ENCODE data around the gene CCDC47.

The CCDC47 gene

GRCh38 chr17:63699638-63700527, 73.5 kb downstream of the CCDC47 start, which contains the start of gene LIMD2:
TSS of gene LIMD2 (minus strand) at chr17:63700125. CDS start at chr17:63699298, 827 bp downstream.
- no peak for DNase-seq (ENCODE audit: low read depth)
- peak within 1 kb of the TSS; percentile 63 for H3K4me3 ChIP-seq (ENCODE audit: low read depth, low read length)
- TF ChIP-seq, protein P1, sequence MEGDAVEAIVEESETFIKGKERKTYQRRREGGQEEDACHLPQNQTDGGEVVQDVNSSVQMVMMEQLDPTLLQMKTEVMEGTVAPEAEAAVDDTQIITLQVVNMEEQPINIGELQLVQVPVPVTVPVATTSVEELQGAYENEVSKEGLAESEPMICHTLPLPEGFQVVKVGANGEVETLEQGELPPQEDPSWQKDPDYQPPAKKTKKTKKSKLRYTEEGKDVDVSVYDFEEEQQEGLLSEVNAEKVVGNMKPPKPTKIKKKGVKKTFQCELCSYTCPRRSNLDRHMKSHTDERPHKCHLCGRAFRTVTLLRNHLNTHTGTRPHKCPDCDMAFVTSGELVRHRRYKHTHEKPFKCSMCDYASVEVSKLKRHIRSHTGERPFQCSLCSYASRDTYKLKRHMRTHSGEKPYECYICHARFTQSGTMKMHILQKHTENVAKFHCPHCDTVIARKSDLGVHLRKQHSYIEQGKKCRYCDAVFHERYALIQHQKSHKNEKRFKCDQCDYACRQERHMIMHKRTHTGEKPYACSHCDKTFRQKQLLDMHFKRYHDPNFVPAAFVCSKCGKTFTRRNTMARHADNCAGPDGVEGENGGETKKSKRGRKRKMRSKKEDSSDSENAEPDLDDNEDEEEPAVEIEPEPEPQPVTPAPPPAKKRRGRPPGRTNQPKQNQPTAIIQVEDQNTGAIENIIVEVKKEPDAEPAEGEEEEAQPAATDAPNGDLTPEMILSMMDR (IDR thresholded peaks at IDR 0.05; ENCODE audit: low read depth, low read length, missing control alignments), result peak; percentile 2

- TF ChIP-seq, protein P1 (IDR thresholded peaks at IDR 0.05; ENCODE audit: low read depth, low read length, missing control alignments), result no peak
- peak overlapping the region; percentile 63 for H3K4me3 ChIP-seq (ENCODE audit: low read depth, low read length)
- peak; percentile 76 for DNase-seq (ENCODE audit: low read depth)
These were observed 74.3 kb downstream of the CCDC47 start for GRCh38 chr17:63698886-63699637.

- DNase-seq (ENCODE audit: low read depth), result no peak
- H3K4me3 ChIP-seq (ENCODE audit: low read depth, low read length), result peak overlapping the region; percentile 63
- TF ChIP-seq, protein P1 (IDR thresholded peaks at IDR 0.05; ENCODE audit: low read depth, low read length, missing control alignments), result no peak
These were observed 75.0 kb downstream of the CCDC47 start for GRCh38 chr17:63698381-63698885.

DNA sequence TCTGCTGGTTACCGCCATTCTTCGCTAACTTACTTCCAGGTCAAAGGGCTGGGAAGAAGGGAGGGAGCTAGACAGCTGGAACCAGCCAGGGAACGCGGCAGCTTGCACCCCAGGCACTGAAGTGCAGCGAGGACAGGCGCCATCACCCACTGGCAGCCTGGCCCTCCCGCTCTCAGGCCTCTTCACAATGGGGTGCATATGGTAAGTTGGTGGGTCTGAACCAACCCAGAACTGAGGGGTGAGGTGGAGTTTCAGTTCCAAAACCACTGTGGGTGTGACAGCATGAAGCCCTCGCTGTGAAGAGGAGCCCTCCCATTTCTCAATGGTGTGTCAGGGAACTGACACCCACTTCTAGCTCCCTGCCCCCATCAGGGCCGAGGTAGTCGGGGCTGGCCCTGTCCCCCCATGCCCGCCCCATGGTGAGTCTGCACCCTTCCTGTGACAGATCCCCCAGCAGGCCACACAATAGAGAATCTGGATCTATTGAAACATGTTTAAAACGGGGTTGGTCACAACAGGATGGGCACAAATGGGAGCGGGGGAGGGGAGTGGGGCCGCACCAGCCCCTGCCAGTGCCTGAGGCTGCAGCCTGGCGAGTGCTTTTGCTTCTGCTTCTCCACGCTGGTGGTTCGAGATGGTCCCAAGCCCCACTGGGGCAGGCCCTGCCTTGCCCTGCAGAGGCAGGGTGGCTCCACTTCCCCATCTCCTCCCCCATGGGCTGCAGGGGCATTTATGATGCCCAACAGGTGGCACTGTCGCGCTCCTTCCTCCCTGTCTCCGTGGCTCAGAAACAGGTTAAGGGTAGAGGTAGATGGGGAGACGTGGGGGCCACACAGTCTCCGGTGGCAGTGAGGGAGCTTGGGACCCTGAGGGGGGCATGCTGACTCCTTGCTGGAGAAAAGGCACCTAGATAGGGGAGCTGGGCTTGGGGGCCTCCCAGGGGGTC, 75.8 kb downstream of the CCDC47 start:
- TF ChIP-seq, protein P1 (IDR thresholded peaks at IDR 0.05; ENCODE audit: low read depth, low read length, missing control alignments), result peak; percentile 77
- DNase-seq (ENCODE audit: low read depth), result peak; percentile 87
- peak overlapping the region; percentile 63 for H3K4me3 ChIP-seq (ENCODE audit: low read depth, low read length)

DNA sequence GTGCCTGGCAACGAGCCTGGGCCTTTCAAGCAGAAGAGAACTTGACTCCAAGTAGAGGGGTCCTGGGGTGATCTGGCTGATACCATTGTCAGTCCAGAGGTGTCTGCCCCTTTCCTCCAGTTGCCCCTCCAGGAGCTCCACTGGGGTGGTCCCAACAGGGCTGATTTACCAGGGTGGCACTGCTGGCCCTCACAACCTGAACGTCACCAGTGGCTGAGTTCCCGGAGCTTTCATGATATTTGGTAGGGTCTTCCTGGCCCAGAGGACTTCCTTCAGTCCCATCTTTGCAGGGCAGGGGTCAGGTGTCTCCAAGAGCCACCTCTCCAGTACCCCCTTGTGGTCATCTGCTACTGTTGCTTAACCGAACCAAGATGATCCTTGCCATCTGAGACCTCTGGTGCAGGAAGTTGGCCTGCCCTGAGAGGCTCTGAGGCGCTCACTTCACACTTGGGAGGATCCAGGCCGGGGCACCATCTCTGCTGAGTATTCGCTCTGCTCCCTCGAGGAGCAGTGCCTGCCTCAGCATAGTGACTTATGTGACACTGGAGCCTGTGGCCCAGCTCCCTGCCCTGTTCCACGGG, 76.9 kb downstream of the CCDC47 start:
- peak overlapping the region; percentile 63 for H3K4me3 ChIP-seq (ENCODE audit: low read depth, low read length)
- peak; percentile 57 for DNase-seq (ENCODE audit: low read depth)
- TF ChIP-seq, protein P1 (IDR thresholded peaks at IDR 0.05; ENCODE audit: low read depth, low read length, missing control alignments), result peak; percentile 67

GRCh38 chr17:63695889-63696288, 77.5 kb downstream of the CCDC47 start:
- TF ChIP-seq, protein P1 (IDR thresholded peaks at IDR 0.05; ENCODE audit: low read depth, low read length, missing control alignments), result no peak
- H3K4me3 ChIP-seq (ENCODE audit: low read depth, low read length), result no peak overlapping the region
- DNase-seq (ENCODE audit: low read depth), result no peak
